Measurements from ENCODE around the gene COA5.

DNA sequence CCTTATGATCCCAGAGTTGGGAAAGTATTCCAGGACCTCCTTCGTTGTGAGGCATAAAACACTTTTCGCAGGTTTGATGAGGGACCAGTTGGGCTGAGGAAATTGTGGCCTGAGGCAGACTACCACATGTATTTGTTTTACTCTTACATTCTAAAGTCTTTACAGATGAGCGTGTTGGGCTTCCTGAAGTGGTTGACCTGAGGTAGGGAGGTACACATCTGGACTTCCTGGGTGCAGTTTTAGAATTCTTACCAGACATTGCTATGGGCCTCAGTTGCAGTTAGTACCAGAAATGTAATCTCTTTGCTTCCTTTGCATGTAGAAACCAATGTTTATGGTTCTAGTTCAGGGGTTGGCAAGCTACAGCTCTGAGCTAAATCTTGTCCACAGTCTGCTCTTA is 48.7 kb downstream of the COA5 start:
- TF ChIP-seq POLR2AphosphoS5 (IDR thresholded peaks at IDR 0.05; ENCODE audit: borderline replicate concordance, low read depth, low read length) (no peak), EZH2 (IDR thresholded peaks at IDR 0.05) (no peak), FOXP2 (optimal IDR thresholded peaks at IDR 0.05; ENCODE audit: control extremely low read depth, extremely low read length, insufficient read depth) (no peak)
